Kidney epithelial cell (primary cell): ENCODE data around the gene DPYD. TPM values are rescaled to one million over a fixed set of nuclear protein-coding genes. Genes with fewer than 3 reads are reported as not detected.

ENCODE experiments used
- DNase-seq: peaks from one replicate; pipeline ENCODE4 v3.0.0-alpha.2; 2010; ENCODE audit warnings: low read depth
- H3K27me3 ChIP-seq: 2 replicates; pipeline ENCODE4 v1.6.0; 2011; ENCODE audit warnings: low read length; ENCODE audit not compliant: control insufficient read depth, insufficient read depth
- H3K36me3 ChIP-seq: 2 replicates; pipeline ENCODE4 v1.5.1; 2011; ENCODE audit warnings: low read length; ENCODE audit not compliant: control insufficient read depth, insufficient read depth
- H3K4me3 ChIP-seq: 2 replicates; pipeline ENCODE4 v1.5.1; 2011; ENCODE audit warnings: low read depth, mild to moderate bottlenecking, control low read depth, low read length
- total RNA-seq: library from RNA; depleted of rRNA; stranded (reverse); fragments of >200 nt; gene quantifications from 2 replicates; pipeline ENCODE4 v1.2.3, GENCODE V29; 2015
- TF ChIP-seq, protein P1 (sequence below): IDR thresholded peaks from 2 replicates; pipeline ENCODE4 v1.5.1; 2011; ENCODE audit warnings: mild to moderate bottlenecking, moderate library complexity, low read length, control low read depth, inconsistent platforms; ENCODE audit not compliant: insufficient read depth, poor library complexity, severe bottlenecking

Gene DPYD
- total RNA-seq, 1 donor from 2014 or later: 1.6 TPM

DNA sequence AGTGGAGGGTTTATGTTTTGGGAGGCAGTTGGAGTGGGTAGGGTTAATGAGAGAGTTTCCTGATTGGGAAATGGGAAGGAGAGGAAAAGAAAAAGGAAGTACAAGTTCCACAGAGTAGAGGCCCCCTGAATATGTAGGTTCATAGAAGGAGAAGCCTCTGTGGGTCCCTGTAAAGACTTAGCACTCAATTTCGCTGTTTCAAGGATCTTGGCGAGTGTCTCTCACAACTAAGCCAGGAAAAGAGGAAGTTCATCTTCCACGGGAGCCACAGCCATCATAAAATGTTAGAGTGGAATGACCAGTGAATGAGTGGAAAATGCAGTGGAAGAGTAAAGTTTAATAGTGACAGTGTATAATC lies 17.4 kb upstream of the DPYD start:
- DNase-seq: no peak
- no peak overlapping the region for H3K4me3 ChIP-seq
- no peaks in the 10 kb centered on the region for H3K27me3 ChIP-seq
- TF ChIP-seq, protein P1, sequence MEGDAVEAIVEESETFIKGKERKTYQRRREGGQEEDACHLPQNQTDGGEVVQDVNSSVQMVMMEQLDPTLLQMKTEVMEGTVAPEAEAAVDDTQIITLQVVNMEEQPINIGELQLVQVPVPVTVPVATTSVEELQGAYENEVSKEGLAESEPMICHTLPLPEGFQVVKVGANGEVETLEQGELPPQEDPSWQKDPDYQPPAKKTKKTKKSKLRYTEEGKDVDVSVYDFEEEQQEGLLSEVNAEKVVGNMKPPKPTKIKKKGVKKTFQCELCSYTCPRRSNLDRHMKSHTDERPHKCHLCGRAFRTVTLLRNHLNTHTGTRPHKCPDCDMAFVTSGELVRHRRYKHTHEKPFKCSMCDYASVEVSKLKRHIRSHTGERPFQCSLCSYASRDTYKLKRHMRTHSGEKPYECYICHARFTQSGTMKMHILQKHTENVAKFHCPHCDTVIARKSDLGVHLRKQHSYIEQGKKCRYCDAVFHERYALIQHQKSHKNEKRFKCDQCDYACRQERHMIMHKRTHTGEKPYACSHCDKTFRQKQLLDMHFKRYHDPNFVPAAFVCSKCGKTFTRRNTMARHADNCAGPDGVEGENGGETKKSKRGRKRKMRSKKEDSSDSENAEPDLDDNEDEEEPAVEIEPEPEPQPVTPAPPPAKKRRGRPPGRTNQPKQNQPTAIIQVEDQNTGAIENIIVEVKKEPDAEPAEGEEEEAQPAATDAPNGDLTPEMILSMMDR: no peak
- no peaks in the 10 kb centered on the region for H3K36me3 ChIP-seq

- TF ChIP-seq, protein P1: no peak
- H3K36me3 ChIP-seq: no peaks in the 10 kb centered on the region
Observed at GRCh38 chr1:97936976-97937375, 16.1 kb upstream of the DPYD start.

DNA sequence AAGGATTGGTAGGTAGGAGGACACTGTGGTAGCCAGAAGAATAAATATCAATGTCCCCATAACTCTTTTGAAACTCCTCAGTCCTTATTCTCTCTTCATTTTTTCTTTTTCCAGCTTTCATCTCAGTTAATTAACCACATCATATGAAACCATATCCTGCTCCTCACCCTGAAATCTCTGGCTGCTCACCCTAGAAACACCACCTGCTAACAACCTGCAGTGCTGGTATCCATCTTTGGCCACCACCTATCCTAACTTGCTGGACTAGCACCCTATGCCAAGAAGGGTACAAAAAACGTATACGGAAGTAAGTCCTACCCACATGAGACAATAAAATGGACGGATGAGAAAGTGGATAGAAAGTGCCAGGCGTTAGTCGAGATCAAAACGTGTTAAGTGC lies 13.7 kb upstream of the DPYD start:
- H3K4me3 ChIP-seq: no peak overlapping the region
- H3K27me3 ChIP-seq: no peaks in the 10 kb centered on the region
- DNase-seq: no peak
- TF ChIP-seq, protein P1: no peak
- H3K36me3 ChIP-seq: no peaks in the 10 kb centered on the region

More at GRCh38 chr1:97936976-97937375, 16.1 kb upstream of the DPYD start:
- H3K4me3 ChIP-seq: no peak overlapping the region
- no peak for DNase-seq
- no peaks in the 10 kb centered on the region for H3K27me3 ChIP-seq

- no peaks in the 10 kb centered on the region for H3K27me3 ChIP-seq
- TF ChIP-seq, protein P1: no peak
- no peaks in the 10 kb centered on the region for H3K36me3 ChIP-seq
- no peak for DNase-seq
- no peak overlapping the region for H3K4me3 ChIP-seq
Observed at GRCh38 chr1:97929874-97930851, 9.3 kb upstream of the DPYD start.

DNA sequence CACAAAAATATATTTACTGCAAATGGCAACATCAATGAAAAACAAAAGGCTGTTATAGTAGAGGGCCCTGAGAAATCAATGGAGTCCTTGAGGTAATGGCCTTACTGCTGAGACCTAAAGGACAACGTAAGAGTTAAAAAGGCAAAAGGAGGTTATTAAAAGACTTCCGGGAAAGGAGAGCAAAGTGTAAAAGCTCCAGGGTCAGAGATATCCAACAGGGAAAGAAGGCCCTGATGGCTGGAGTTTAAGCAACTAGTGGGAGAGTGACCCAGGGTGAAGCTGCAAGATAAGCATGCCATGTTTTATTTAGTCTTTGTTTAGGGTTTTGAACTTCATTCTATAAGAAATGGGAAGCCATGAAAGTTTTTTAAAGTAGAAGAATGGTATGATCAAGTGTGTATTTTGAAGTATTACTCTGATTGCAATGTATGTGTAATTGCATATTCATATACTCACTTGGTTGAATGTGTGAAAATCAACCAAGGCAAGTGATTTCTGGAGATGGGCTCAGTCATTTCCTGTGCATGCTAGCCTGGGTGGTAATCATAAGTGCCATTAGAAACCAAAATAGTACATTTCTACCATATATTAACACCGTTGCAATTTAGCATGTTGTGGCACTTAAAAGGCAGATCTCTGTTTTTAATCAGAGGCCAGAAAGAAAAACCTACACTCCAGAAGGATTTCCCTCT lies 5.3 kb upstream of the DPYD start:
- H3K4me3 ChIP-seq: no peak overlapping the region
- no peak for DNase-seq
- H3K27me3 ChIP-seq: no peaks in the 10 kb centered on the region
- no peaks in the 10 kb centered on the region for H3K36me3 ChIP-seq
- TF ChIP-seq, protein P1: no peak
